ENCODE results near the gene MFRP.
A peak's percentile ranks its signal among the peaks of the same experiment; 100 is the strongest.

MFRP gene

GRCh38 chr11:119319136-119319699 is 27.3 kb downstream of the MFRP start:
- in situ Hi-C loops (cut with HindIII; ENCODE audit: low sequenced_read_pairs), result no loop called here
- no peak overlapping the region for H3K4me3 ChIP-seq (ENCODE audit: low read depth, low read length)
- DNase-seq (ENCODE audit: low read depth), result no peak
- TF ChIP-seq CTCF (IDR thresholded peaks at IDR 0.05; ENCODE audit: low read depth, low read length, missing control alignments), result no peak

GRCh38 chr11:119318240-119319135 is 28.0 kb downstream of the MFRP start:
- no peak for TF ChIP-seq CTCF (IDR thresholded peaks at IDR 0.05; ENCODE audit: low read depth, low read length, missing control alignments)
- H3K4me3 ChIP-seq (ENCODE audit: low read depth, low read length), result no peak overlapping the region
- in situ Hi-C loops (cut with HindIII; ENCODE audit: low sequenced_read_pairs), result no loop called here
- DNase-seq (ENCODE audit: low read depth), result no peak

- DNase-seq (ENCODE audit: low read depth), result no peak
- H3K4me3 ChIP-seq (ENCODE audit: low read depth, low read length), result peak overlapping the region; percentile 56
- in situ Hi-C loops (cut with HindIII; ENCODE audit: low sequenced_read_pairs), result no loop called here
- no peak for TF ChIP-seq CTCF (IDR thresholded peaks at IDR 0.05; ENCODE audit: low read depth, low read length, missing control alignments)
Observed at GRCh38 chr11:119317592-119318239, 28.8 kb downstream of the MFRP start.

- in situ Hi-C loops (cut with HindIII; ENCODE audit: low sequenced_read_pairs), result no loop called here
- no peak for TF ChIP-seq CTCF (IDR thresholded peaks at IDR 0.05; ENCODE audit: low read depth, low read length, missing control alignments)
- DNase-seq (ENCODE audit: low read depth), result no peak
- peak within 1 kb of the TSS; percentile 56 for H3K4me3 ChIP-seq (ENCODE audit: low read depth, low read length)
Observed at GRCh38 chr11:119316729-119317591, 29.5 kb downstream of the MFRP start, which contains the start of gene MCAM. Gene MCAM (minus strand): TSS chr11:119317130. CDS start chr11:119317101, 29 bp downstream.

GRCh38 chr11:119316016-119316728 is 30.3 kb downstream of the MFRP start:
- peak overlapping the region; percentile 56 for H3K4me3 ChIP-seq (ENCODE audit: low read depth, low read length)
- no peak for TF ChIP-seq CTCF (IDR thresholded peaks at IDR 0.05; ENCODE audit: low read depth, low read length, missing control alignments)
- in situ Hi-C loops (cut with HindIII; ENCODE audit: low sequenced_read_pairs), result no loop called here
- DNase-seq (ENCODE audit: low read depth), result no peak
